OCI-LY7 (cell line): ENCODE data around the gene VIPR2. TPM values are rescaled to one million over a fixed set of nuclear protein-coding genes. Genes with fewer than 3 reads are reported as not detected.
"Not testable (repeated sequence)": the region's sequence is repeated elsewhere in the genome, so short reads cannot be mapped to it uniquely, and the experiment has no call there.

Source experiments
- BruUV-seq: library from RNA; stranded (reverse); fragments of 400-500 nt; replicated peaks from 2 replicates; lab custom pipeline; 2021; lab: Mats Ljungman, UMichigan
- CTCF ChIA-PET: fragments of 300-600 bp; sonication (Branson Sonifier 250); formaldehyde crosslinking; loops from one replicate; lab custom pipeline; 2022; ENCODE audit warnings: antibody characterized with exemption; ENCODE audit not compliant: unreplicated experiment; lab: Charles Lee
- POLR2A ChIA-PET: fragments of 300-600 bp; sonication (Branson Sonifier 250); formaldehyde crosslinking; loops from one replicate; lab custom pipeline; 2022; ENCODE audit warnings: antibody characterized with exemption; lab: Charles Lee
- DNase-seq: peaks from one replicate; pipeline ENCODE4 v3.0.0-alpha.2; 2015; ENCODE audit warnings: low spot score
- H2AFZ ChIP-seq: fragments of 200-600 bp; sonication (generic), shearing (Covaris generic); 2 replicates; pipeline ENCODE4 v1.6.1; 2014; ENCODE audit warnings: mild to moderate bottlenecking, antibody characterized with exemption, low read length, moderate library complexity
- H3K27ac ChIP-seq: fragments of 200-600 bp; sonication (generic); 2 replicates; pipeline ENCODE4 v1.5.1; 2014; ENCODE audit warnings: mixed run types, low read depth, mild to moderate bottlenecking, moderate library complexity, low read length, inconsistent platforms; ENCODE audit not compliant: poor library complexity, severe bottlenecking
- H3K36me3 ChIP-seq: fragments of 200-600 bp; sonication (generic); 2 replicates; pipeline ENCODE4 v1.6.1; 2014; ENCODE audit warnings: mild to moderate bottlenecking, antibody characterized with exemption, low read length, moderate library complexity, mixed read lengths; ENCODE audit not compliant: insufficient read depth
- H3K4me1 ChIP-seq: fragments of 200-600 bp; sonication (generic); 2 replicates; pipeline ENCODE4 v1.5.1; 2014; ENCODE audit warnings: mild to moderate bottlenecking, low read length; ENCODE audit not compliant: insufficient read depth, poor library complexity, severe bottlenecking
- H3K4me2 ChIP-seq: fragments of 200-600 bp; sonication (generic); 2 replicates; pipeline ENCODE4 v1.6.1; 2014; ENCODE audit warnings: mild to moderate bottlenecking, low read length
- H3K4me3 ChIP-seq: fragments of 200-600 bp; sonication (generic); 2 replicates; pipeline ENCODE4 v1.5.1; 2014; ENCODE audit warnings: mild to moderate bottlenecking, low read depth, low read length; ENCODE audit not compliant: poor library complexity, severe bottlenecking
- H3K79me2 ChIP-seq: fragments of 200-600 bp; sonication (generic); 2 replicates; pipeline ENCODE4 v1.6.1; 2016; ENCODE audit warnings: low read depth, mild to moderate bottlenecking, low read length, moderate library complexity, mixed read lengths; ENCODE audit not compliant: insufficient read depth
- H3K9me2 ChIP-seq: fragments of 200-600 bp; sonication (generic); 2 replicates; pipeline ENCODE4 v1.6.1; 2016; ENCODE audit warnings: mild to moderate bottlenecking, low read length, mixed read lengths; ENCODE audit not compliant: insufficient read depth
- H3K9me3 ChIP-seq: fragments of 200-600 bp; sonication (generic); 2 replicates; pipeline ENCODE4 v1.6.1; 2014; ENCODE audit warnings: mild to moderate bottlenecking, mixed run types, low read length, mixed read lengths
- H4K20me1 ChIP-seq: fragments of 200-600 bp; sonication (generic); 2 replicates; pipeline ENCODE4 v1.6.1; 2014; ENCODE audit warnings: mild to moderate bottlenecking, antibody characterized with exemption, low read length, moderate library complexity, mixed read lengths; ENCODE audit not compliant: insufficient read depth
- CTCF ChIP-seq: fragments of 200-600 bp; sonication (generic); conservative IDR thresholded peaks from 2 replicates; pipeline ENCODE4 v1.5.1; 2014; ENCODE audit warnings: mild to moderate bottlenecking, antibody characterized with exemption, low read length, moderate library complexity, mixed read lengths
- EZH2phosphoT487 ChIP-seq: fragments of 200-600 bp; sonication (generic); IDR thresholded peaks from 2 replicates; pipeline ENCODE4 v1.6.1; 2018; ENCODE audit warnings: low read depth, borderline replicate concordance, mild to moderate bottlenecking, mixed run types, antibody characterized with exemption, low read length, moderate library complexity, mixed read lengths
- intact Hi-C: fragments of 100-400 bp; cut with micrococcal nuclease; formaldehyde crosslinking; loops from one replicate; pipeline ENCODE4 v1.10.0; 2022; ENCODE audit not compliant: unreplicated experiment
- total RNA-seq, 2 experiments: library from RNA; depleted of rRNA in 1 of 2; stranded (reverse); fragments of >200 nt in 1 of 2; shearing (Covaris generic) in 1 of 2; gene quantifications; 2 replicates each; pipeline ENCODE4 v1.2.3, GENCODE V29; 2014 to 2022

VIPR2 gene
- total RNA-seq, 2 experiments from 2014 or later: not detected

GRCh38 chr7:158988302-158988862 is 156.3 kb downstream of the VIPR2 start:
- no peaks in the 10 kb centered on the region for H4K20me1 ChIP-seq
- intact Hi-C loops: no loop called here
- BruUV-seq: no TSS peak
- H3K9me2 ChIP-seq: no peaks in the 10 kb centered on the region
- H3K4me1 ChIP-seq: no peaks in the 10 kb centered on the region
- 0 out of 2 replicates have a peak, but pooled peaks cover 5% of the 10 kb centered on the region for H3K9me3 ChIP-seq
- POLR2A ChIA-PET: no interaction called here
- no peak overlapping the region for H3K27ac ChIP-seq
- no peak overlapping the region for H3K4me2 ChIP-seq
- no peaks in the 10 kb centered on the region for H3K79me2 ChIP-seq
- no peak overlapping the region for H2AFZ ChIP-seq
- H3K36me3 ChIP-seq: no peaks in the 10 kb centered on the region
- CTCF ChIA-PET: no interaction called here
- DNase-seq: no peak
- TF ChIP-seq CTCF: no peak
- TF ChIP-seq EZH2phosphoT487: no peak
- no peak overlapping the region for H3K4me3 ChIP-seq

GRCh38 chr7:158987691-158988090 is 157.0 kb downstream of the VIPR2 start:
- intact Hi-C loops: no loop called here
- Histone ChIP-seq H3K4me1 (no peaks in the 10 kb centered on the region), H2AFZ (no peak overlapping the region), H3K9me3 (0 out of 2 replicates have a peak, but pooled peaks cover 8% of the 10 kb centered on the region), H3K4me2 (no peak overlapping the region), H3K4me3 (no peak overlapping the region), H3K79me2 (no peaks in the 10 kb centered on the region), H3K36me3 (no peaks in the 10 kb centered on the region), H3K9me2 (no peaks in the 10 kb centered on the region), H4K20me1 (no peaks in the 10 kb centered on the region), H3K27ac (no peak overlapping the region)
- TF ChIP-seq CTCF: no peak
- TF ChIP-seq EZH2phosphoT487: no peak
- no TSS peak for BruUV-seq
- no peak for DNase-seq
- ChIA-PET POLR2A (no interaction called here), CTCF (no interaction called here)

GRCh38 chr7:158985583-158985982 is 159.1 kb downstream of the VIPR2 start:
- no peaks in the 10 kb centered on the region for H3K36me3 ChIP-seq
- H4K20me1 ChIP-seq: no peaks in the 10 kb centered on the region
- DNase-seq: no peak
- no peak overlapping the region for H3K27ac ChIP-seq
- H3K9me3 ChIP-seq: 0 out of 2 replicates have a peak, but pooled peaks cover 8% of the 10 kb centered on the region
- no peak overlapping the region for H2AFZ ChIP-seq
- H3K4me1 ChIP-seq: no peaks in the 10 kb centered on the region
- no peak overlapping the region for H3K4me2 ChIP-seq
- intact Hi-C loops: no loop called here
- no peaks in the 10 kb centered on the region for H3K79me2 ChIP-seq
- BruUV-seq: no TSS peak
- H3K9me2 ChIP-seq: no peaks in the 10 kb centered on the region
- no peak for TF ChIP-seq CTCF
- TF ChIP-seq EZH2phosphoT487: no peak
- ChIA-PET CTCF (no interaction called here), POLR2A (no interaction called here)
- no peak overlapping the region for H3K4me3 ChIP-seq

GRCh38 chr7:158984007-158984406 is 160.7 kb downstream of the VIPR2 start:
- H4K20me1 ChIP-seq, CTCF ChIA-PET, BruUV-seq, H3K9me3 ChIP-seq, H3K27ac ChIP-seq, H3K9me2 ChIP-seq, H3K4me2 ChIP-seq, DNase-seq, H3K79me2 ChIP-seq, intact Hi-C loops, H2AFZ ChIP-seq, H3K4me1 ChIP-seq, H3K4me3 ChIP-seq, H3K36me3 ChIP-seq: not testable (repeated sequence)
- POLR2A ChIA-PET: interaction anchor here (0.6 to 0.7 kb wide), 2 partner anchors 36 to 84 kb away, joined by 3 read pairs; no protein-coding TSS in a partner anchor
